Neuron (in vitro differentiated cells): ENCODE measurements around the gene KLHDC8A.
"Not testable (repeated sequence)": the region's sequence is repeated elsewhere in the genome, so short reads cannot be mapped to it uniquely, and the experiment has no call there.

Experiments used
- H2AFZ ChIP-seq: one replicate; pipeline ENCODE4 v1.6.1; 2013; ENCODE audit warnings: low read depth, mild to moderate bottlenecking, inconsistent platforms, low read length, moderate library complexity
- H3K27me3 ChIP-seq: one replicate; pipeline ENCODE4 v1.6.1; 2013; ENCODE audit warnings: low read length; ENCODE audit not compliant: insufficient read depth
- H3K36me3 ChIP-seq: one replicate; pipeline ENCODE4 v1.6.1; 2013; ENCODE audit warnings: low read length; ENCODE audit not compliant: insufficient read depth
- H3K4me1 ChIP-seq: one replicate; pipeline ENCODE4 v1.6.1; 2013; ENCODE audit warnings: low read length; ENCODE audit not compliant: insufficient read depth
- H3K4me3 ChIP-seq: 2 replicates; pipeline ENCODE4 v1.5.1; 2013; ENCODE audit warnings: mild to moderate bottlenecking, low read length, moderate library complexity
- H3K9me3 ChIP-seq: one replicate; pipeline ENCODE4 v1.6.1; 2013; ENCODE audit warnings: low read length

Gene KLHDC8A

GRCh38 chr1:205301842-205302588 lies 54.7 kb downstream of the KLHDC8A start:
- Histone ChIP-seq H3K4me3 (no peak overlapping the region), H3K9me3 (no peaks in the 10 kb centered on the region), H3K4me1 (peaks cover 55% of the 10 kb centered on the region), H3K36me3 (peaks cover 44% of the 10 kb centered on the region), H2AFZ (no peak overlapping the region), H3K27me3 (no peaks in the 10 kb centered on the region)

- Histone ChIP-seq H3K36me3 (peaks cover 37% of the 10 kb centered on the region), H3K4me3 (no peak overlapping the region), H3K27me3 (no peaks in the 10 kb centered on the region), H3K4me1 (peaks cover 55% of the 10 kb centered on the region), H3K9me3 (no peaks in the 10 kb centered on the region), H2AFZ (no peak overlapping the region)
Measured at GRCh38 chr1:205301205-205301821, 55.4 kb downstream of the KLHDC8A start.

DNA sequence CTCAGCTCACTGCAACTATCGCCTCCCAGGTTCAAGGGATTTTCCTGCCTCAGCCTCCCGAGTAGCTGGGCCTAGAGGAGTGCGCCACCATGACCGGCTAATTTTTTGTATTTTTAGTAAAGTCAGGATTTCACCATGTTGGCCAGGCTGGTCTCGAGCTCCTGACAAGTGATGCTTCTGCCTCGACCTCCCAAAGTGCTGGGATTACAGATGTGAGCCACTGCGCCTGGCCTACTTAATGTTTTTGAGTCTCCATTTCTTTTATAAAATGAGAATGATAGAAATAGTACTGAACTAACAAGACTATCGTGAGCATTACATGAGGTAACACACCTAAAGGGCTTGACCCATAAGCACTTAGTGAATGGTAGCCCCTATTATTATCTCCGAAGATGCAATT lies 56.6 kb downstream of the KLHDC8A start:
- Histone ChIP-seq H3K4me1 (peaks cover 53% of the 10 kb centered on the region), H2AFZ (no peak overlapping the region), H3K36me3 (peaks cover 29% of the 10 kb centered on the region), H3K9me3 (no peaks in the 10 kb centered on the region), H3K27me3 (no peaks in the 10 kb centered on the region), H3K4me3 (no peak overlapping the region)

GRCh38 chr1:205298191-205298994 lies 58.3 kb downstream of the KLHDC8A start:
- Histone ChIP-seq H3K4me3 (no peak overlapping the region), H3K27me3 (no peaks in the 10 kb centered on the region), H2AFZ (no peak overlapping the region), H3K9me3 (no peaks in the 10 kb centered on the region), H3K36me3 (peaks cover 11% of the 10 kb centered on the region), H3K4me1 (peaks cover 63% of the 10 kb centered on the region)

GRCh38 chr1:205297546-205298177 lies 59.1 kb downstream of the KLHDC8A start:
- H3K27me3 ChIP-seq, H3K36me3 ChIP-seq, H3K4me3 ChIP-seq, H3K9me3 ChIP-seq, H2AFZ ChIP-seq: not testable (repeated sequence)
- H3K4me1 ChIP-seq: peaks cover 60% of the 10 kb centered on the region

GRCh38 chr1:205296154-205296553 lies 60.6 kb downstream of the KLHDC8A start:
- Histone ChIP-seq H3K9me3 (no peaks in the 10 kb centered on the region), H3K27me3 (no peaks in the 10 kb centered on the region), H3K36me3 (no peaks in the 10 kb centered on the region), H3K4me1 (peaks cover 48% of the 10 kb centered on the region), H3K4me3 (no peak overlapping the region), H2AFZ (no peak overlapping the region)

- H3K9me3 ChIP-seq: no peaks in the 10 kb centered on the region
- no peaks in the 10 kb centered on the region for H3K27me3 ChIP-seq
- H3K36me3 ChIP-seq: no peaks in the 10 kb centered on the region
- H3K4me1 ChIP-seq: peaks cover 36% of the 10 kb centered on the region
- no peak overlapping the region for H2AFZ ChIP-seq
- H3K4me3 ChIP-seq: no peak overlapping the region
Measured at GRCh38 chr1:205294934-205295333, 61.8 kb downstream of the KLHDC8A start.

- Histone ChIP-seq H3K36me3 (no peaks in the 10 kb centered on the region), H3K4me3 (no peak overlapping the region), H3K9me3 (no peaks in the 10 kb centered on the region), H2AFZ (no peak overlapping the region), H3K27me3 (no peaks in the 10 kb centered on the region), H3K4me1 (peaks cover 36% of the 10 kb centered on the region)
Measured at GRCh38 chr1:205294175-205294917, 62.4 kb downstream of the KLHDC8A start.

DNA sequence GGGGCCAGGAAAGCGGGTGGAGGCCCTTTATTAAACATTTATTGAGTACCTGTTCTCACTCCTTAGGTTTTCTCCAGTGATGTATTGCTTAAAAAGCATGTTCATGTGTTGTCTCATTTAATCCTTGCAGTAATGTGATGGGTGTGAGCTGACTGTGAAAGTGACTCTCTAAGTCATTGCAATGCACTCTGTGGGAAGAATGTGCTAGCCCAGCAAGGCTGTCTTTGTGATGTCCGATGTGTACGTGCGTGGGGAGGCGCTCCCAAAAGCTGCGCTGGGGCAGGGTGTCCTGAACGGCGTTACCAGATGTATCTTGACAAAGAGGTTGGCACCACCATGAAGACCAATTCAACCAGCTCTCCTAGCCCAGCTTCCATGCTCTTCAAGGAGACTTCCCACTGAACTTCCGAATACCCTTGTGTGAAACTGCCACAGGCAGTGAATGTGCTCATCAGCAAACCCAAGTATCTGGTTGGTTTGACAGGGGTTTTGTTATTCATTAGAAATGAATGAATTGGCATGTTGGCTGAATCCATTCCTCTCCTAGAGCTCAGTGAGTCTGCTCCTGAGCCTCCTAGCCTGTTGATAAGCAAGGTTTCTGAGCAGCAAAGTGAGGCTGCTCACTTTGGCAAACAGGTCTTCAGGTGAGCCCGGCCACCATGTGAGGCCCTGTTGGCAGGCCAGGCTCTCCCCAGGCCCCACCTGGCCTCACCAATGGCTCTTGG lies 63.2 kb downstream of the KLHDC8A start:
- Histone ChIP-seq H3K4me1 (peaks cover 31% of the 10 kb centered on the region), H3K4me3 (no peak overlapping the region)

GRCh38 chr1:205291596-205291995 lies 65.1 kb downstream of the KLHDC8A start:
- Histone ChIP-seq H2AFZ (no peak overlapping the region), H3K27me3 (no peaks in the 10 kb centered on the region), H3K36me3 (no peaks in the 10 kb centered on the region), H3K9me3 (no peaks in the 10 kb centered on the region), H3K4me1 (peaks cover 39% of the 10 kb centered on the region), H3K4me3 (no peak overlapping the region)

More for the DNA sequence above, 63.2 kb downstream of the KLHDC8A start:
- no peaks in the 10 kb centered on the region for H3K9me3 ChIP-seq
- H3K36me3 ChIP-seq: no peaks in the 10 kb centered on the region
- no peaks in the 10 kb centered on the region for H3K27me3 ChIP-seq
- H2AFZ ChIP-seq: no peak overlapping the region

DNA sequence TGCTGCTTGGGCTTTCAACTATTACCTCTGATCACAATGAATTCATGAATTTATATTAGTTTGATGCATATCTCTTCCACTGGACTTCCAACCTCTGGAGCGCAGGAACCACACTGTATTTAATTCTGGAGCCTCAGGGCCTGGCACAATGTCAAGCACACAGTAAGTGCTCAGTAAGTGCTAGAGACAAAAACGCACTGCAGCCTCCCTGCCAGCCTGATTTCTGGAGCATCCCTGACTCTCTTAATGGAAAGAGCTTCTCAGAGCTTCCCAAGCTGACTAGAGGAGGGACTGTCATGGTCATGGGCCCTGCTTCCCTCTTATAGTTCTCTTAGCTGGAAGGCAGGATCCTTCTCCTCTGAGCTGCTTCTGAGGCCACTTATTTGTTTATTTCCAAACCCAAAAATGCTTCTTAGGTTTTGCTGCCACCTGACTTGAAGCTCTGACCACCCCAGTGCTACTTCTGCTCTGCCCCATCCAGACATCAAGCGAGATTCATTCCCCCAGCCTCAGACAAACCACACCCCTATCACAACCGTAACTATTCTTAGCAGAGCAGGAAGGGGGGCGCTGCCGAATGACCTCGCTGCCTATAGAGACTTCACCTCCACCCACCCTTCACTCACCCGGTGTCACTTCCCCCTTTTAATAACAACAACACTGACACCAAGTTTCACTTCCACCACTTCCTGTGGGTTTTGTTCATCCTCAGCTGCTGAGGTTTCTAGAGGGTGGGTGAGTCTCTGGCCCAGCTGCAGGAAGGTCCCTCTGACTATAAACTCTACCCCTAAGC lies 68.8 kb downstream of the KLHDC8A start:
- H3K4me1 ChIP-seq: peaks cover 49% of the 10 kb centered on the region
- no peaks in the 10 kb centered on the region for H3K27me3 ChIP-seq
- no peak overlapping the region for H2AFZ ChIP-seq
- no peaks in the 10 kb centered on the region for H3K36me3 ChIP-seq
- H3K4me3 ChIP-seq: no peak overlapping the region
- H3K9me3 ChIP-seq: no peaks in the 10 kb centered on the region
